PC-3 (cell line): ENCODE measurements around the gene MMP11.

ENCODE experiments used
- EZH2 ChIP-seq: fragments of 300-600 bp; sonication (generic); IDR thresholded peaks from one replicate; pipeline ENCODE4 v1.6.1; 2017; ENCODE audit warnings: antibody characterized with exemption, mild to moderate bottlenecking, low read length; ENCODE audit not compliant: unreplicated experiment
- TF ChIP-seq, protein P1 (sequence below): fragments of 300-600 bp; sonication (generic); conservative IDR thresholded peaks from 2 replicates; pipeline ENCODE4 v1.5.1; 2017; ENCODE audit warnings: antibody characterized with exemption, low read depth, mild to moderate bottlenecking, low read length

DNA sequence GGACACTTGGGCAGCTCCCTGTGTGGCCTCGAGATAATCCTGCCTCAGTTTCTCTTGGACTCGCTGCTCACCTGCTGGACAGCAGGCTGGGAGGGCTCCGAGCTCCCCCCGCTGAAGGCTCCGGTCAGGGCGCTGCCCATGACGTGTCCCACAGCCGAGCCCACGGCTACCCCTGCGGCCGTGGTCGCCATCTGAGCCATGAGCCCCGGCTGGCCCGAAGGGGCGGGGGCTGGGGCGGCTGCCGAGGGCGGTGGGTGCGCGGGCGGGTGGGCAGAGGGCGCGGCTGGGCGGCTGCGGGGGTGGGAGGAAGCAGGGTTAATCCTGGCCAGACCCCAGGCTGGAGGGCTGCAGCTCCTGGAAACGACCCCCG, 5.4 kb upstream of the MMP11 start:
- TF ChIP-seq, protein P1, sequence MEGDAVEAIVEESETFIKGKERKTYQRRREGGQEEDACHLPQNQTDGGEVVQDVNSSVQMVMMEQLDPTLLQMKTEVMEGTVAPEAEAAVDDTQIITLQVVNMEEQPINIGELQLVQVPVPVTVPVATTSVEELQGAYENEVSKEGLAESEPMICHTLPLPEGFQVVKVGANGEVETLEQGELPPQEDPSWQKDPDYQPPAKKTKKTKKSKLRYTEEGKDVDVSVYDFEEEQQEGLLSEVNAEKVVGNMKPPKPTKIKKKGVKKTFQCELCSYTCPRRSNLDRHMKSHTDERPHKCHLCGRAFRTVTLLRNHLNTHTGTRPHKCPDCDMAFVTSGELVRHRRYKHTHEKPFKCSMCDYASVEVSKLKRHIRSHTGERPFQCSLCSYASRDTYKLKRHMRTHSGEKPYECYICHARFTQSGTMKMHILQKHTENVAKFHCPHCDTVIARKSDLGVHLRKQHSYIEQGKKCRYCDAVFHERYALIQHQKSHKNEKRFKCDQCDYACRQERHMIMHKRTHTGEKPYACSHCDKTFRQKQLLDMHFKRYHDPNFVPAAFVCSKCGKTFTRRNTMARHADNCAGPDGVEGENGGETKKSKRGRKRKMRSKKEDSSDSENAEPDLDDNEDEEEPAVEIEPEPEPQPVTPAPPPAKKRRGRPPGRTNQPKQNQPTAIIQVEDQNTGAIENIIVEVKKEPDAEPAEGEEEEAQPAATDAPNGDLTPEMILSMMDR, result no peak
- TF ChIP-seq EZH2, result no peak
